ENCODE measurements around the gene NCKAP5.

The NCKAP5 gene

GRCh38 chr2:133382566-133382965 lies 185.7 kb downstream of the NCKAP5 start:
- DNase-seq (ENCODE audit: low read depth), result no peak
- TF ChIP-seq CTCF (IDR thresholded peaks at IDR 0.05; ENCODE audit: low read depth, low read length) (no peak), POLR2A (IDR thresholded peaks at IDR 0.05; ENCODE audit: extremely low read depth, insufficient read length) (no peak), MYC (IDR thresholded peaks at IDR 0.05; ENCODE audit: low read depth, low read length) (no peak), MAX (IDR thresholded peaks at IDR 0.05; ENCODE audit: low read depth, low read length) (no peak)
- H3K4me3 ChIP-seq (ENCODE audit: low read depth, low read length), result no peak overlapping the region

- no peak for DNase-seq (ENCODE audit: low read depth)
- no peak for TF ChIP-seq CTCF (IDR thresholded peaks at IDR 0.05; ENCODE audit: low read depth, low read length)
- TF ChIP-seq MAX (IDR thresholded peaks at IDR 0.05; ENCODE audit: low read depth, low read length), result no peak
- no peak for TF ChIP-seq MYC (IDR thresholded peaks at IDR 0.05; ENCODE audit: low read depth, low read length)
- no peak for TF ChIP-seq POLR2A (IDR thresholded peaks at IDR 0.05; ENCODE audit: extremely low read depth, insufficient read length)
- no peak overlapping the region for H3K4me3 ChIP-seq (ENCODE audit: low read depth, low read length)
These were observed 187.3 kb downstream of the NCKAP5 start for GRCh38 chr2:133380991-133381390.

GRCh38 chr2:133378928-133379549 lies 189.2 kb downstream of the NCKAP5 start:
- TF ChIP-seq CTCF (IDR thresholded peaks at IDR 0.05; ENCODE audit: low read depth, low read length) (no peak), MAX (IDR thresholded peaks at IDR 0.05; ENCODE audit: low read depth, low read length) (no peak), POLR2A (IDR thresholded peaks at IDR 0.05; ENCODE audit: extremely low read depth, insufficient read length) (no peak), MYC (IDR thresholded peaks at IDR 0.05; ENCODE audit: low read depth, low read length) (no peak)
- no peak for DNase-seq (ENCODE audit: low read depth)
- no peak overlapping the region for H3K4me3 ChIP-seq (ENCODE audit: low read depth, low read length)

- no peak for DNase-seq (ENCODE audit: low read depth)
- no peak overlapping the region for H3K4me3 ChIP-seq (ENCODE audit: low read depth, low read length)
- TF ChIP-seq MAX (IDR thresholded peaks at IDR 0.05; ENCODE audit: low read depth, low read length), result no peak
- no peak for TF ChIP-seq POLR2A (IDR thresholded peaks at IDR 0.05; ENCODE audit: extremely low read depth, insufficient read length)
- no peak for TF ChIP-seq MYC (IDR thresholded peaks at IDR 0.05; ENCODE audit: low read depth, low read length)
- no peak for TF ChIP-seq CTCF (IDR thresholded peaks at IDR 0.05; ENCODE audit: low read depth, low read length)
These were observed 189.9 kb downstream of the NCKAP5 start for GRCh38 chr2:133378386-133378785.

GRCh38 chr2:133377599-133377998 lies 190.7 kb downstream of the NCKAP5 start:
- no peak for TF ChIP-seq MAX (IDR thresholded peaks at IDR 0.05; ENCODE audit: low read depth, low read length)
- TF ChIP-seq POLR2A (IDR thresholded peaks at IDR 0.05; ENCODE audit: extremely low read depth, insufficient read length), result no peak
- no peak for TF ChIP-seq MYC (IDR thresholded peaks at IDR 0.05; ENCODE audit: low read depth, low read length)
- no peak for TF ChIP-seq CTCF (IDR thresholded peaks at IDR 0.05; ENCODE audit: low read depth, low read length)
- no peak overlapping the region for H3K4me3 ChIP-seq (ENCODE audit: low read depth, low read length)
- DNase-seq (ENCODE audit: low read depth), result no peak

All from NB4 (cell line).